ENCODE data around the gene CEP57L1.

GRCh38 chr6:109121411-109121810, 26.1 kb downstream of the CEP57L1 start:
- TF ChIP-seq POLR2A (IDR thresholded peaks at IDR 0.05) (no peak), CTCF (IDR thresholded peaks at IDR 0.05) (no peak)

All from adrenal gland (tissue), 5 donors.